ENCODE measurements around the gene PPP1R37. TPM values are rescaled to one million over a fixed set of nuclear protein-coding genes. Genes with fewer than 3 reads are reported as not detected.

PPP1R37 gene
- 23.8 TPM for total RNA-seq

GRCh38 chr19:45092747-45093678 is at the start of gene PPP1R37:
TSS of gene PPP1R37 (plus strand) at chr19:45093179. CDS start at chr19:45093326, 147 bp downstream.
- H3K4me1 ChIP-seq = peaks cover 55% of the 10 kb centered on the region
- H3K36me3 ChIP-seq = peaks cover 0 to 19% of the 10 kb centered on the region in 2 donors
- peak in 1 of 2 donors; percentile 95 for DNase-seq (ENCODE audit: extremely low spot score in 2 of 2)
- peak within 1 kb of the TSS; percentile 85 for H3K27ac ChIP-seq
- H3K4me3 ChIP-seq = peak within 1 kb of the TSS; percentile 74 to 95
- peak in 1 of 2 donors; percentile 14 for TF ChIP-seq POLR2A (IDR thresholded peaks at IDR 0.05)
- peak; percentile 86 to 96 for TF ChIP-seq POLR2AphosphoS5 (IDR thresholded peaks at IDR 0.05; ENCODE audit: insufficient read depth in 1 of 2, low read depth in 1 of 2)
- peak in 1 of 3 experiments; percentile 26 for TF ChIP-seq CTCF (IDR thresholded peaks at IDR 0.05)
- no peaks in the 10 kb centered on the region for H3K27me3 ChIP-seq
- no peaks in the 10 kb centered on the region for H3K9me3 ChIP-seq
- intact Hi-C loops (cut with DNase I) = loop anchor here (5.0 kb wide), 1 partner anchor 201 kb away; the partner anchor contains the start of gene TOMM40

- no peaks in the 10 kb centered on the region for H3K27me3 ChIP-seq
- no peaks in the 10 kb centered on the region for H3K9me3 ChIP-seq
- H3K27ac ChIP-seq = no peak overlapping the region
- no peak overlapping the region for H3K4me3 ChIP-seq
- TF ChIP-seq POLR2AphosphoS5 (IDR thresholded peaks at IDR 0.05; ENCODE audit: insufficient read depth in 1 of 2, low read depth in 1 of 2) (no peak), CTCF (IDR thresholded peaks at IDR 0.05) (no peak), POLR2A (IDR thresholded peaks at IDR 0.05) (no peak)
- DNase-seq (ENCODE audit: extremely low spot score in 2 of 2) = no peak
- peaks cover 76% of the 10 kb centered on the region for H3K4me1 ChIP-seq
- intact Hi-C loops (cut with DNase I) = no loop called here
- peaks cover 0 to 33% of the 10 kb centered on the region in 2 donors for H3K36me3 ChIP-seq
Measured at GRCh38 chr19:45045671-45046353, 47.2 kb upstream of the PPP1R37 start.

- H3K36me3 ChIP-seq = peaks cover 0 to 28% of the 10 kb centered on the region in 2 donors
- H3K27me3 ChIP-seq = no peaks in the 10 kb centered on the region
- TF ChIP-seq CTCF (IDR thresholded peaks at IDR 0.05) (no peak), POLR2AphosphoS5 (IDR thresholded peaks at IDR 0.05; ENCODE audit: insufficient read depth in 1 of 2, low read depth in 1 of 2) (no peak), POLR2A (IDR thresholded peaks at IDR 0.05) (no peak)
- intact Hi-C loops (cut with DNase I) = no loop called here
- peaks cover 74% of the 10 kb centered on the region for H3K4me1 ChIP-seq
- H3K4me3 ChIP-seq = no peak overlapping the region
- DNase-seq (ENCODE audit: extremely low spot score in 2 of 2) = no peak
- no peaks in the 10 kb centered on the region for H3K9me3 ChIP-seq
- H3K27ac ChIP-seq = no peak overlapping the region
Measured at GRCh38 chr19:45046355-45046754, 46.6 kb upstream of the PPP1R37 start.

- Histone ChIP-seq H3K27me3 (no peaks in the 10 kb centered on the region), H3K27ac (no peak overlapping the region), H3K9me3 (no peaks in the 10 kb centered on the region), H3K4me3 (no peak overlapping the region), H3K4me1 (peaks cover 74% of the 10 kb centered on the region), H3K36me3 (peaks cover 0 to 25% of the 10 kb centered on the region in 2 donors)
- DNase-seq (ENCODE audit: extremely low spot score in 2 of 2) = no peak
- TF ChIP-seq POLR2A (IDR thresholded peaks at IDR 0.05) (no peak), POLR2AphosphoS5 (IDR thresholded peaks at IDR 0.05; ENCODE audit: insufficient read depth in 1 of 2, low read depth in 1 of 2) (no peak), CTCF (IDR thresholded peaks at IDR 0.05) (no peak)
- intact Hi-C loops (cut with DNase I) = no loop called here
Measured at GRCh38 chr19:45047188-45047797, 45.7 kb upstream of the PPP1R37 start.
